ENCODE data around the gene SH3RF3.

The SH3RF3 gene

DNA sequence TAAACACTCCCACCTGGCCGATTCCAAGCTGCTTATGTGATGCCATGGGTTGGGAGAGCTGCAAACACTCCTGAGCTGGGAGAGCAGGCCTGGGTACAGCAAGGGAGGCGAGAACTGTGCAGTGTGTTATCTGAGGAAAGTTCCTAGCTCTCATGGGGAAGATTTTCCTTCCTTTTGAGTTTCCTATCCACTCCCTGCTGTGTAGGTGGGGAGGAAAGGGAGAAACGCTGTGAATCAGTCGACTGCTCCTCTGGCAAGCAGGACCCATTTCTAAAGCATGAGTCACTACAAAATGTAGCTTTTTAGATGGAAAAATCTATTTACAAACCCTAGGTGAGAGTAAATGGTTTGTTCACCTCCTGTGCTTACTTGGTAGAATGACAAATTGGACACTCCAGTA lies 80.4 kb downstream of the SH3RF3 start:
- DNase-seq, result no peak
- H3K27ac ChIP-seq (ENCODE audit: low read depth, low read length), result no peak overlapping the region
- no peak overlapping the region for H2BK5ac ChIP-seq (ENCODE audit: low read depth, low read length, poor library complexity)
- H4K12ac ChIP-seq (ENCODE audit: low read depth, low read length), result no peak overlapping the region
- H3K23ac ChIP-seq (ENCODE audit: low read length), result no peak overlapping the region
- no peak overlapping the region for H2BK120ac ChIP-seq (ENCODE audit: insufficient read depth, low read length, poor library complexity)
- H3K4ac ChIP-seq (ENCODE audit: low read depth, low read length), result no peak overlapping the region
- H3K79me2 ChIP-seq (ENCODE audit: control insufficient read depth, insufficient read depth, low read length, poor library complexity), result no peaks in the 10 kb centered on the region
- no peak overlapping the region for H2BK12ac ChIP-seq (ENCODE audit: low read length)
- H4K91ac ChIP-seq (ENCODE audit: low read depth, low read length), result no peak overlapping the region
- H3K4me3 ChIP-seq (ENCODE audit: low read depth, low read length), result no peak overlapping the region
- H3K36me3 ChIP-seq (ENCODE audit: control insufficient read depth in 1 of 2, insufficient read depth in 2 of 2, low read length in 2 of 2), result no peaks in the 10 kb centered on the region
- H3K4me1 ChIP-seq (ENCODE audit: control insufficient read depth in 1 of 2, insufficient read depth in 2 of 2, low read length in 2 of 2), result peaks cover 0 to 3% of the 10 kb centered on the region in 2 experiments
- no peak overlapping the region for H3K4me2 ChIP-seq (ENCODE audit: low read length)
- no peak overlapping the region for H3K9ac ChIP-seq (ENCODE audit: low read length)
- no CpG with 5 or more reads among the region's 4 CpGs for WGBS (ENCODE audit: extremely low coverage, insufficient coverage, insufficient read length)
- H4K8ac ChIP-seq (ENCODE audit: low read depth, low read length), result no peak overlapping the region
- no peak overlapping the region for H2AK5ac ChIP-seq (ENCODE audit: low read length)
- no peak overlapping the region for H3K14ac ChIP-seq (ENCODE audit: low read length)
- H3K9me3 ChIP-seq (ENCODE audit: insufficient read depth, low read depth, low read length), result no peaks in the 10 kb centered on the region
- H3K79me1 ChIP-seq (ENCODE audit: low read length), result no peaks in the 10 kb centered on the region
- H3K18ac ChIP-seq (ENCODE audit: low read length), result no peak overlapping the region
- H2AFZ ChIP-seq (ENCODE audit: insufficient read depth, low read length, poor library complexity), result no peak overlapping the region
- H3K27me3 ChIP-seq (ENCODE audit: insufficient read depth, low read length), result no peaks in the 10 kb centered on the region

DNA sequence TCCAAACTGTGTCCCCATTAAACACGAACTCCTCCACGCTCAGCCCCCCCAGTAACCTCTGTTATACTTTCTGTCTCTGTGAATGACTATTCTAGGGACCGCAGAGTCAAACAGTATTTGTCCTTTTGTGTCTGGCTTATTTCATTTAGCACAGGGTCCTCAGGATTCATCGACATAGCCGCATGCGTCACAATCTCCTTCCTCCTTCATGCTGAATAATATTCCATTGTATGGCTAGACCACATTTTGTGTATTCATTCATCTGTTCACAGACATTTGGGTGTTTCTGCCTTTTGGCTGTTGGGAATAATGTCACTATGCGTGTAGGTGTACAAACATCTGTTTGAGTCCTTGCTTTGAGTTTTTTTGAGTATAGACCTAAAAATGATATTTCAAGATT lies 80.9 kb downstream of the SH3RF3 start:
- Histone ChIP-seq H3K4ac (ENCODE audit: low read depth, low read length) (no peak overlapping the region), H3K4me3 (ENCODE audit: low read depth, low read length) (no peak overlapping the region), H3K36me3 (ENCODE audit: control insufficient read depth in 1 of 2, insufficient read depth in 2 of 2, low read length in 2 of 2) (no peaks in the 10 kb centered on the region), H2AK5ac (ENCODE audit: low read length) (no peak overlapping the region), H3K4me1 (ENCODE audit: control insufficient read depth in 1 of 2, insufficient read depth in 2 of 2, low read length in 2 of 2) (peaks cover 0 to 3% of the 10 kb centered on the region in 2 experiments), H2AFZ (ENCODE audit: insufficient read depth, low read length, poor library complexity) (no peak overlapping the region), H2BK5ac (ENCODE audit: low read depth, low read length, poor library complexity) (no peak overlapping the region), H3K9ac (ENCODE audit: low read length) (no peak overlapping the region), H2BK120ac (ENCODE audit: insufficient read depth, low read length, poor library complexity) (no peak overlapping the region), H3K4me2 (ENCODE audit: low read length) (no peak overlapping the region), H4K8ac (ENCODE audit: low read depth, low read length) (no peak overlapping the region), H3K27ac (ENCODE audit: low read depth, low read length) (no peak overlapping the region), H3K14ac (ENCODE audit: low read length) (no peak overlapping the region), H3K27me3 (ENCODE audit: insufficient read depth, low read length) (no peaks in the 10 kb centered on the region), H2BK12ac (ENCODE audit: low read length) (no peak overlapping the region), H4K12ac (ENCODE audit: low read depth, low read length) (no peak overlapping the region), H3K79me1 (ENCODE audit: low read length) (no peaks in the 10 kb centered on the region), H3K9me3 (ENCODE audit: insufficient read depth, low read depth, low read length) (no peaks in the 10 kb centered on the region), H3K18ac (ENCODE audit: low read length) (no peak overlapping the region), H3K23ac (ENCODE audit: low read length) (no peak overlapping the region), H3K79me2 (ENCODE audit: control insufficient read depth, insufficient read depth, low read length, poor library complexity) (no peaks in the 10 kb centered on the region), H4K91ac (ENCODE audit: low read depth, low read length) (no peak overlapping the region)
- no CpG with 5 or more reads among the region's 7 CpGs for WGBS (ENCODE audit: extremely low coverage, insufficient coverage, insufficient read length)
- no peak for DNase-seq

DNA sequence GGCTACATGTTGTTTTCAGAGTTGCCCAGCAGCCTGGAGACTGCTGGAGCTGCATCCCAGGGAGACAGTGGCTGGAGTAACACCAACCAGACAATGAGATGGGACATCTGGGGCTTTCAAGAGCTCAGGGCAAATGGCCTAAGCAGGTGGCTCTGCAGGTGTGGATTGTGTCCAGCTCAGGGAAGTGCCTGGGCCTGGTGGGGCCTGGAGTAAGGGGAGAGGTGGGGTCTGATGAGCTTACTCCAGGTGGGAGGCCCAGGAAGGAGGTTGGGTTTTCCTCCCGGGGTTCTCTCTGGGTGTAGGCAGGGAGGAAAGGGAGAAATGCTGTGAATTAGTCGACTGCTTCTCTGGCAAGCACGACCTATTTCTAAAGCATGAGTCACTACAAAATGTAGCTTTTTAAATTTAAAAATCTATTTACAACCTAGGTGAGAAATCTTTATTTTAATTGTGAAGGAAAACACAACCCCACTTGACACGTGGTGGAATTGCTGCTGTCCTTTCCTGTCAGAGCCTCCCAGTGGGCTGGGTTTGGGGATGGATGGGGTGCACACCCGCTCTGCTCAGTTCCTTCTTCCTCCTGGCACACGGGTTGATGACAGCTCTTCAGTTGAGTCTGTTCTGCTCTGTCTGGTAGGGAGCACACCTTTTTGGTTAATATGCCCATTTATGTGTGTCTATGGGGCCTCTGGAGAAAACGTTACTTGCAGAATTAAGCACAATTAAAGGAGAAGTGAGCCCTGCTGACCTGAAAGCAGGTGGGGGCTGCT lies 81.6 kb downstream of the SH3RF3 start:
- Histone ChIP-seq H3K79me1 (ENCODE audit: low read length) (no peaks in the 10 kb centered on the region), H3K79me2 (ENCODE audit: control insufficient read depth, insufficient read depth, low read length, poor library complexity) (no peaks in the 10 kb centered on the region), H3K4me2 (ENCODE audit: low read length) (no peak overlapping the region), H3K4me3 (ENCODE audit: low read depth, low read length) (no peak overlapping the region), H3K14ac (ENCODE audit: low read length) (no peak overlapping the region), H4K12ac (ENCODE audit: low read depth, low read length) (no peak overlapping the region), H3K9me3 (ENCODE audit: insufficient read depth, low read depth, low read length) (no peaks in the 10 kb centered on the region), H3K9ac (ENCODE audit: low read length) (peak overlapping the region; percentile 23), H2BK12ac (ENCODE audit: low read length) (no peak overlapping the region), H3K36me3 (ENCODE audit: control insufficient read depth in 1 of 2, insufficient read depth in 2 of 2, low read length in 2 of 2) (no peaks in the 10 kb centered on the region), H2BK5ac (ENCODE audit: low read depth, low read length, poor library complexity) (no peak overlapping the region), H2AK5ac (ENCODE audit: low read length) (no peak overlapping the region), H4K8ac (ENCODE audit: low read depth, low read length) (no peak overlapping the region), H3K4me1 (ENCODE audit: control insufficient read depth in 1 of 2, insufficient read depth in 2 of 2, low read length in 2 of 2) (peaks cover 0 to 3% of the 10 kb centered on the region in 2 experiments), H3K27me3 (ENCODE audit: insufficient read depth, low read length) (no peaks in the 10 kb centered on the region), H2AFZ (ENCODE audit: insufficient read depth, low read length, poor library complexity) (no peak overlapping the region), H3K23ac (ENCODE audit: low read length) (no peak overlapping the region), H3K4ac (ENCODE audit: low read depth, low read length) (no peak overlapping the region), H3K18ac (ENCODE audit: low read length) (no peak overlapping the region), H2BK120ac (ENCODE audit: insufficient read depth, low read length, poor library complexity) (no peak overlapping the region), H4K91ac (ENCODE audit: low read depth, low read length) (no peak overlapping the region), H3K27ac (ENCODE audit: low read depth, low read length) (no peak overlapping the region)
- DNase-seq, result no peak
- no CpG with 5 or more reads among the region's 7 CpGs for WGBS (ENCODE audit: extremely low coverage, insufficient coverage, insufficient read length)

DNA sequence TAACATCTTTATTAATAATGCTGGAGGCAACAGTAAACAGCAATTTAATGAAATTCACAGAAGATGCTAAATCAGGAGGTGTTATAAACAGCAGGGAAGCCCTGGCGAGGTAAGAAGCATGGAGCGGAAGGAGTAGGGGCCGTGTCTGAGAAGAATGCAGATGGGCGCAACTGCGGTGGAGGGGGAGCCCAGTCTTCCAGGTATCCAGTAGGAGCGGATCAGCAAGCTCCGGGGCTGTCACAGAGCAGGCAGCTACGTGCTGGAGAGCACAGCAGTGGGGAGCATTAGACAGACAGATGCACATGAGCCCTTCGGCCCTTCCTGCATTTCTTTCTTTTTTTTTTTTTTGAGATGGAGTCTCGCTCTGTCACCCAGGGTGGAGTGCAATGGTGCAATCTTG lies 82.3 kb downstream of the SH3RF3 start:
- Histone ChIP-seq H3K9ac (ENCODE audit: low read length) (no peak overlapping the region), H3K4me2 (ENCODE audit: low read length) (no peak overlapping the region), H2BK120ac (ENCODE audit: insufficient read depth, low read length, poor library complexity) (no peak overlapping the region), H3K18ac (ENCODE audit: low read length) (no peak overlapping the region), H3K9me3 (ENCODE audit: insufficient read depth, low read depth, low read length) (no peaks in the 10 kb centered on the region), H3K79me1 (ENCODE audit: low read length) (no peaks in the 10 kb centered on the region), H4K91ac (ENCODE audit: low read depth, low read length) (no peak overlapping the region), H3K14ac (ENCODE audit: low read length) (no peak overlapping the region), H3K4me1 (ENCODE audit: control insufficient read depth in 1 of 2, insufficient read depth in 2 of 2, low read length in 2 of 2) (peaks cover 0 to 3% of the 10 kb centered on the region in 2 experiments), H2BK5ac (ENCODE audit: low read depth, low read length, poor library complexity) (no peak overlapping the region), H4K8ac (ENCODE audit: low read depth, low read length) (no peak overlapping the region), H3K23ac (ENCODE audit: low read length) (no peak overlapping the region), H2BK12ac (ENCODE audit: low read length) (no peak overlapping the region), H3K27ac (ENCODE audit: low read depth, low read length) (no peak overlapping the region), H3K27me3 (ENCODE audit: insufficient read depth, low read length) (no peaks in the 10 kb centered on the region), H4K12ac (ENCODE audit: low read depth, low read length) (no peak overlapping the region), H3K36me3 (ENCODE audit: control insufficient read depth in 1 of 2, insufficient read depth in 2 of 2, low read length in 2 of 2) (no peaks in the 10 kb centered on the region), H3K4me3 (ENCODE audit: low read depth, low read length) (no peak overlapping the region), H2AK5ac (ENCODE audit: low read length) (no peak overlapping the region), H3K79me2 (ENCODE audit: control insufficient read depth, insufficient read depth, low read length, poor library complexity) (no peaks in the 10 kb centered on the region), H2AFZ (ENCODE audit: insufficient read depth, low read length, poor library complexity) (no peak overlapping the region), H3K4ac (ENCODE audit: low read depth, low read length) (no peak overlapping the region)
- DNase-seq, result no peak
- WGBS (ENCODE audit: extremely low coverage, insufficient coverage, insufficient read length), result no CpG with 5 or more reads among the region's 10 CpGs

Data from trophoblast cell (in vitro differentiated cells and primary cell).